Keratinocyte (primary cell): ENCODE measurements around the gene EXOC4. TPM values are rescaled to one million over a fixed set of nuclear protein-coding genes. Genes with fewer than 3 reads are reported as not detected.

Experiments used
- DNase-seq: peaks from one replicate; pipeline ENCODE4 v3.0.0-alpha.2; 2011; ENCODE audit warnings: low read depth, missing footprints, low spot score
- FAIRE-seq: peaks from 2 replicates; lab custom pipeline; 2011; peaks lifted over from hg19 to GRCh38; lab: Jason Lieb, UNC
- H2AFZ ChIP-seq: 2 replicates; pipeline ENCODE4 v1.6.0; 2012; ENCODE audit warnings: low read length, control low read depth, inconsistent platforms; ENCODE audit not compliant: control insufficient read depth
- H3K27ac ChIP-seq: 2 replicates; pipeline ENCODE4 v1.5.1; 2011; ENCODE audit warnings: low read length; ENCODE audit not compliant: control insufficient read depth, insufficient read depth
- H3K27me3 ChIP-seq: 3 replicates; pipeline ENCODE4 v1.6.0; 2011; ENCODE audit warnings: low read length; ENCODE audit not compliant: control insufficient read depth, insufficient read depth; ENCODE audit errors: extremely low read depth
- H3K36me3 ChIP-seq, 2 experiments: 2 replicates in 1 of 2; 3 replicates in 1 of 2; pipeline ENCODE4 v1.5.1; 2011; ENCODE audit warnings: low read length in 2 of 2, mild to moderate bottlenecking in 1 of 2; ENCODE audit not compliant: control insufficient read depth in 2 of 2, insufficient read depth in 2 of 2; ENCODE audit errors: extremely low read depth in 1 of 2
- H3K4me1 ChIP-seq: 3 replicates; pipeline ENCODE4 v1.5.1; 2011; ENCODE audit warnings: low read length; ENCODE audit not compliant: control insufficient read depth, insufficient read depth; ENCODE audit errors: extremely low read depth
- H3K4me2 ChIP-seq: 3 replicates; pipeline ENCODE4 v1.6.0; 2011; ENCODE audit warnings: low read depth, low read length; ENCODE audit not compliant: control insufficient read depth, insufficient read depth; ENCODE audit errors: extremely low read depth
- H3K4me3 ChIP-seq, 3 experiments: fragments of 200-600 bp in 1 of 3; sonication (generic) in 1 of 3; 2 replicates in 2 of 3; 3 replicates in 1 of 3; pipeline ENCODE4 v1.5.1; 2011 to 2016; ENCODE audit warnings: low read length in 3 of 3, mild to moderate bottlenecking in 3 of 3, control low read depth in 2 of 3, inconsistent platforms in 1 of 3, low read depth in 1 of 3, mixed read lengths in 1 of 3, mixed run types in 1 of 3, moderate library complexity in 1 of 3; ENCODE audit not compliant: control insufficient read depth in 2 of 3, insufficient read depth in 2 of 3; ENCODE audit errors: extremely low read depth in 1 of 3
- H3K79me2 ChIP-seq: 2 replicates; pipeline ENCODE4 v1.6.0; 2012; ENCODE audit warnings: low read length; ENCODE audit not compliant: control insufficient read depth, insufficient read depth
- H3K9ac ChIP-seq: 3 replicates; pipeline ENCODE4 v1.6.0; 2011; ENCODE audit warnings: low read length; ENCODE audit not compliant: control insufficient read depth, insufficient read depth; ENCODE audit errors: extremely low read depth
- H3K9me1 ChIP-seq: 3 replicates; pipeline ENCODE4 v1.6.0; 2011; ENCODE audit warnings: low read length; ENCODE audit not compliant: control insufficient read depth, insufficient read depth; ENCODE audit errors: extremely low read depth
- H3K9me3 ChIP-seq: 2 replicates; pipeline ENCODE4 v1.5.1; 2012; ENCODE audit warnings: low read depth, low read length; ENCODE audit not compliant: control insufficient read depth
- H4K20me1 ChIP-seq: 3 replicates; pipeline ENCODE4 v1.6.0; 2011; ENCODE audit warnings: low read length; ENCODE audit not compliant: control insufficient read depth, insufficient read depth; ENCODE audit errors: extremely low read depth
- EZH2 ChIP-seq: IDR thresholded peaks from one replicate; pipeline ENCODE4 v1.6.1; 2012; ENCODE audit warnings: inconsistent platforms, mild to moderate bottlenecking, low read length, moderate library complexity
- dilution Hi-C: fragments of 300-500 bp; cut with MboI; formaldehyde crosslinking; loops from one replicate; pipeline ENCODE4 v1.7.0; 2020; ENCODE audit warnings: low sequenced_read_pairs; ENCODE audit not compliant: extremely low pct_ligation_motif_present
- polyA plus RNA-seq, 5 experiments: library from polyadenylated mRNA; depleted of rRNA in 3 of 5; stranded (reverse) in 3 of 5; stranded (forward) in 1 of 5; unstranded in 1 of 5; fragments of >200 nt; gene quantifications; 1 replicate in 1 of 5; 2 replicates in 3 of 5; 3 replicates in 1 of 5; pipeline versions ENCODE4 v1.2.1 to v1.2.3, GENCODE V29; 2011 to 2012; ENCODE audit warnings: missing spikeins in 2 of 5, low read depth in 1 of 5, low replicate concordance in 1 of 5
- TF ChIP-seq, protein P1 (sequence below), 3 experiments: IDR thresholded peaks in 1 of 3; conservative IDR thresholded peaks in 1 of 3; optimal IDR thresholded peaks in 1 of 3; 2 replicates in 2 of 3; 3 replicates in 1 of 3; pipeline versions ENCODE3 to v1.5.1; 2011; ENCODE audit warnings: low read length in 3 of 3, mild to moderate bottlenecking in 3 of 3, moderate library complexity in 2 of 3, control low read depth in 1 of 3, inconsistent platforms in 1 of 3; ENCODE audit not compliant: insufficient read depth in 2 of 3; ENCODE audit errors: extremely low read depth in 1 of 3

EXOC4 gene
- polyA plus RNA-seq, 1 donor (not counting 4 experiments of a cell fraction or from before 2014, with no cell fraction given) = 52.6 TPM

DNA sequence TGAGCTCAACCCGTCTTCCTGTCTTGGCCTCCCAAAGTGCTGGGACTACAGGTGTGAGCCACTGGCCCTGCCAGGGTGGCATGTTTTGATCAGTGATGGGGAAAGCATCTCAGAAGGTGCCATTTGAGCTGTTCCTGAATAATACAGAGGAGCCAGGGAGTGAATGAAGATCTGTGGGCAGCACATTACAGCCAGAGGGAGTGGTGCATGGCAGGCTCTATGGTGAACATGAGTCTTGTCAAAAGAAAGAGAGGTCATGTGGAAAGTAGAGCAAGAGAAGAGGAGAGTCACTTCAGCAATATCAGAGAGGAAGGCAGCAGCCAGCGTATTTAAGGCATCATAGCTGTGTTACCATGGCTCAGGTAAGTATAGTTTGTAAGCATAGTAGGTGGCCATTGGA, 598.5 kb downstream of the EXOC4 start:
- TF ChIP-seq, protein P1, sequence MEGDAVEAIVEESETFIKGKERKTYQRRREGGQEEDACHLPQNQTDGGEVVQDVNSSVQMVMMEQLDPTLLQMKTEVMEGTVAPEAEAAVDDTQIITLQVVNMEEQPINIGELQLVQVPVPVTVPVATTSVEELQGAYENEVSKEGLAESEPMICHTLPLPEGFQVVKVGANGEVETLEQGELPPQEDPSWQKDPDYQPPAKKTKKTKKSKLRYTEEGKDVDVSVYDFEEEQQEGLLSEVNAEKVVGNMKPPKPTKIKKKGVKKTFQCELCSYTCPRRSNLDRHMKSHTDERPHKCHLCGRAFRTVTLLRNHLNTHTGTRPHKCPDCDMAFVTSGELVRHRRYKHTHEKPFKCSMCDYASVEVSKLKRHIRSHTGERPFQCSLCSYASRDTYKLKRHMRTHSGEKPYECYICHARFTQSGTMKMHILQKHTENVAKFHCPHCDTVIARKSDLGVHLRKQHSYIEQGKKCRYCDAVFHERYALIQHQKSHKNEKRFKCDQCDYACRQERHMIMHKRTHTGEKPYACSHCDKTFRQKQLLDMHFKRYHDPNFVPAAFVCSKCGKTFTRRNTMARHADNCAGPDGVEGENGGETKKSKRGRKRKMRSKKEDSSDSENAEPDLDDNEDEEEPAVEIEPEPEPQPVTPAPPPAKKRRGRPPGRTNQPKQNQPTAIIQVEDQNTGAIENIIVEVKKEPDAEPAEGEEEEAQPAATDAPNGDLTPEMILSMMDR (optimal IDR thresholded peaks at IDR 0.05 in 1 of 3, IDR thresholded peaks at IDR 0.05 in 1 of 3, conservative IDR thresholded peaks at IDR 0.05 in 1 of 3; ENCODE audit: extremely low read depth in 1 of 3, insufficient read depth in 2 of 3, low read length in 3 of 3) = no peak
- TF ChIP-seq EZH2 = no peak
- dilution Hi-C loops = no loop called here
- no peak overlapping the region for H3K27ac ChIP-seq
- H3K9me1 ChIP-seq = no peaks in the 10 kb centered on the region
- no peak overlapping the region for H3K4me2 ChIP-seq
- H4K20me1 ChIP-seq = no peaks in the 10 kb centered on the region
- H3K4me3 ChIP-seq = no peak overlapping the region
- H3K9ac ChIP-seq = no peak overlapping the region
- H2AFZ ChIP-seq = peak overlapping the region; percentile 12
- H3K9me3 ChIP-seq = no peaks in the 10 kb centered on the region
- H3K36me3 ChIP-seq = no peaks in the 10 kb centered on the region
- no peaks in the 10 kb centered on the region for H3K27me3 ChIP-seq
- peaks cover 34% of the 10 kb centered on the region for H3K4me1 ChIP-seq
- H3K79me2 ChIP-seq = no peaks in the 10 kb centered on the region
- DNase-seq (no peak), FAIRE-seq (no peak)

DNA sequence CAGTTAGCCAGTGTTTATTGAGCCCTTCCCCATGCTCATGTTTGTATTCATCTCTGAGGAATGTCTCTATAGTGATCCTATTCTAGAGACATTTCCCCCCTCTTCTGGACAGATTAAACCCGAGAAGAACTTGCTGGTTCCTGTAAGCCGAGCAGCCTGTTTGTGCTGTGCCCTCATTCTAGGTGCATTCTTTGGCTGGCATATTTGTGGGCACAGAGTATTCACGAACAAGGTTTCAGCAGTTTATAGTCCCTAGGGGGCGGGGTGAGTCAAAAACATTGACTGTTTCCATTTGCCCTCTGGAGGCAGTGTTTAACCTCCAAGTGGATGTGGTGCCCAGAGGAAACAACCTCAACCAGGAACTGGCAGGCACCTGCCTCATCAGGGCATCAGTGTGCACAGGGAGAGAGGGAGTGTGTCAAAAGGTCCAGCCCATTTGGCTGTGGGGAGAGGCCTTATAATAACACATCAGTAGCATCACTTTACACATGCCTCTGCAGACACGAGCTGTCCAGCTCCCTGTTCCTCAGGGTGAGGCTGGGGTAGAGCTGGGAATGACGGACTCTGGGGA, 600.9 kb downstream of the EXOC4 start:
- Histone ChIP-seq H3K79me2 (no peaks in the 10 kb centered on the region), H3K4me3 (peak overlapping the region in 1 of 3 experiments; percentile 8), H3K4me1 (peaks cover 46% of the 10 kb centered on the region), H3K9me3 (peaks cover 3% of the 10 kb centered on the region), H3K4me2 (peak overlapping the region; percentile 45), H3K36me3 (no peaks in the 10 kb centered on the region), H3K27ac (peak overlapping the region; percentile 52), H3K9ac (peak overlapping the region; percentile 11), H4K20me1 (no peaks in the 10 kb centered on the region), H3K9me1 (no peaks in the 10 kb centered on the region), H2AFZ (peak overlapping the region; percentile 17), H3K27me3 (no peaks in the 10 kb centered on the region)
- DNase-seq = peak; percentile 95
- TF ChIP-seq EZH2 = no peak
- TF ChIP-seq, protein P1 (optimal IDR thresholded peaks at IDR 0.05 in 1 of 3, IDR thresholded peaks at IDR 0.05 in 1 of 3, conservative IDR thresholded peaks at IDR 0.05 in 1 of 3; ENCODE audit: extremely low read depth in 1 of 3, insufficient read depth in 2 of 3, low read length in 3 of 3) = peak; percentile 53 to 89 (median 71)
- FAIRE-seq = peak; percentile 95
- dilution Hi-C loops = no loop called here
